ENCODE data around the gene LRRC7.

Gene LRRC7

DNA sequence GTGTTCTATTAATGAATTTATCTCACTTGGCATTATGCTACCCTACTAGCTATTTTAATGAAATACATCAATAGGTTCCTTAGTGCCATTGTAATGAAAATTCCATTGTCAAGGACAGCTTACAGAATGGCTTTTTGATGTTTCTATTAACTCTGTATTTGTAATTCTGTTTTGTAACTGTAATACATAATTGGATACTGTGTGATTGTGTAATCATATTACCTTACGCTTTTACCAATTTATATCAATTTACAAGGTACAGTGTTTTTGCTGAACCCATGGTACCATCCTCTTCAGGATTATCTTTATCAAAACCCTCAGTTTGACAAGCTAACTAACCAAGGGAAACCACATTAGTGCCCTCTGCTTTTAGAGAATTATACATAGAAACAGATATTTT lies 277.9 kb downstream of the LRRC7 start:
- no peaks in the 10 kb centered on the region for H3K36me3 ChIP-seq (ENCODE audit: insufficient read depth, low read length)
- H3K4me3 ChIP-seq (ENCODE audit: low read depth, low read length, poor library complexity, severe bottlenecking): no peak overlapping the region
- no peak overlapping the region for H2AFZ ChIP-seq (ENCODE audit: low read length)
- no peaks in the 10 kb centered on the region for H3K4me1 ChIP-seq (ENCODE audit: insufficient read depth, low read length, severe bottlenecking)
- no peaks in the 10 kb centered on the region for H3F3A ChIP-seq (ENCODE audit: insufficient read depth, low read length)
- H3K9me2 ChIP-seq (ENCODE audit: low read depth, low read length): no peaks in the 10 kb centered on the region
- no peaks in the 10 kb centered on the region for H3K79me2 ChIP-seq (ENCODE audit: insufficient read depth, low read length)
- no peaks in the 10 kb centered on the region for H4K20me1 ChIP-seq (ENCODE audit: insufficient read depth, low read length)
- TF ChIP-seq, protein P1, sequence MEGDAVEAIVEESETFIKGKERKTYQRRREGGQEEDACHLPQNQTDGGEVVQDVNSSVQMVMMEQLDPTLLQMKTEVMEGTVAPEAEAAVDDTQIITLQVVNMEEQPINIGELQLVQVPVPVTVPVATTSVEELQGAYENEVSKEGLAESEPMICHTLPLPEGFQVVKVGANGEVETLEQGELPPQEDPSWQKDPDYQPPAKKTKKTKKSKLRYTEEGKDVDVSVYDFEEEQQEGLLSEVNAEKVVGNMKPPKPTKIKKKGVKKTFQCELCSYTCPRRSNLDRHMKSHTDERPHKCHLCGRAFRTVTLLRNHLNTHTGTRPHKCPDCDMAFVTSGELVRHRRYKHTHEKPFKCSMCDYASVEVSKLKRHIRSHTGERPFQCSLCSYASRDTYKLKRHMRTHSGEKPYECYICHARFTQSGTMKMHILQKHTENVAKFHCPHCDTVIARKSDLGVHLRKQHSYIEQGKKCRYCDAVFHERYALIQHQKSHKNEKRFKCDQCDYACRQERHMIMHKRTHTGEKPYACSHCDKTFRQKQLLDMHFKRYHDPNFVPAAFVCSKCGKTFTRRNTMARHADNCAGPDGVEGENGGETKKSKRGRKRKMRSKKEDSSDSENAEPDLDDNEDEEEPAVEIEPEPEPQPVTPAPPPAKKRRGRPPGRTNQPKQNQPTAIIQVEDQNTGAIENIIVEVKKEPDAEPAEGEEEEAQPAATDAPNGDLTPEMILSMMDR (IDR thresholded peaks at IDR 0.05; ENCODE audit: low read length): no peak
- TF ChIP-seq EZH2 (IDR thresholded peaks at IDR 0.05; ENCODE audit: borderline replicate concordance, low read length): no peak
- no peak overlapping the region for H3K27ac ChIP-seq (ENCODE audit: low read depth, low read length, poor library complexity, severe bottlenecking)
- H3K9me3 ChIP-seq (ENCODE audit: low read length): no peaks in the 10 kb centered on the region
- H3K9ac ChIP-seq (ENCODE audit: low read length): no peak overlapping the region
- no peaks in the 10 kb centered on the region for H3K27me3 ChIP-seq (ENCODE audit: insufficient read depth, low read length)
- no peak overlapping the region for H3K4me2 ChIP-seq (ENCODE audit: low read length)

DNA sequence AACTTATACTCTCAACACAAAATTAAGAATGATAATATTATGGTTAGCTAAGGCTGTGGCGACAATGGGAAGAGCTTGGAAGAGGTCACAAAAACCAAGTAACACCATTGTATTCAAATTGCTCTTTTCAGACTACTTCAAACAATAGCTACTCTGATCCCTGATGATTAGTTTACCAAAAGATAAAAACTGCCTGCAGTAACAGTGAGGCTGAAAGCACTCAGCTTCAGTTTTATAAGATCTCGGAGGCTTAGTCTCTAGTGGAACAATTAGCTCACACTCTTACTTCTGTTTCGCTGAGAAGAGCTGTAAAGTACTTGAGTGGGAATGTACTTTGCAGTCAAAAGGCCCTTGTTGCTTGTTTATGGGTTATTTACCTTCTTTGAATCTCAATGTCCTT lies 278.5 kb downstream of the LRRC7 start:
- Histone ChIP-seq H3K4me3 (ENCODE audit: low read depth, low read length, poor library complexity, severe bottlenecking) (no peak overlapping the region), H3K9me2 (ENCODE audit: low read depth, low read length) (no peaks in the 10 kb centered on the region), H3K27ac (ENCODE audit: low read depth, low read length, poor library complexity, severe bottlenecking) (no peak overlapping the region), H3K4me1 (ENCODE audit: insufficient read depth, low read length, severe bottlenecking) (no peaks in the 10 kb centered on the region), H3K36me3 (ENCODE audit: insufficient read depth, low read length) (no peaks in the 10 kb centered on the region), H4K20me1 (ENCODE audit: insufficient read depth, low read length) (no peaks in the 10 kb centered on the region), H3K79me2 (ENCODE audit: insufficient read depth, low read length) (no peaks in the 10 kb centered on the region), H2AFZ (ENCODE audit: low read length) (no peak overlapping the region), H3F3A (ENCODE audit: insufficient read depth, low read length) (no peaks in the 10 kb centered on the region), H3K27me3 (ENCODE audit: insufficient read depth, low read length) (no peaks in the 10 kb centered on the region), H3K9ac (ENCODE audit: low read length) (no peak overlapping the region), H3K4me2 (ENCODE audit: low read length) (no peak overlapping the region), H3K9me3 (ENCODE audit: low read length) (no peaks in the 10 kb centered on the region)
- TF ChIP-seq, protein P1 (IDR thresholded peaks at IDR 0.05; ENCODE audit: low read length): no peak
- TF ChIP-seq EZH2 (IDR thresholded peaks at IDR 0.05; ENCODE audit: borderline replicate concordance, low read length): no peak

DNA sequence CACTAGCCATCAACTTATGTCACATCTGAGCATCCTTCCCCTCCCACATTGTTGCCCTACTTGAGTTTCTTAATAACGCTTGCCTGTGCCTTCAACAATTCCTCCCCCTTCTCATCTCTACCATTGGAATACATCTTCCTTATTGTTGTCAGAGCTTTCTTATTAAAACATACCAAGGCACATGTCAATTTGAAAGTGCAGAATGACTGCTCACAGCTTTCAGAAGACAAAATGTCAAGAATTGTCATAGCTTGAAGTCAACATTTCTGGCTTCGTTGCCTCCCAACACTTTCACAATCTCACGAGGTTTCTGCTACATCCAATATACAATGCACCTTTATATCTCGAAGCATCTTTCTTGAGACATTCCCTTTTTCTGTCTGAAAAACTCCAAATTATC lies 279.9 kb downstream of the LRRC7 start:
- no peaks in the 10 kb centered on the region for H3K79me2 ChIP-seq (ENCODE audit: insufficient read depth, low read length)
- no peak for TF ChIP-seq EZH2 (IDR thresholded peaks at IDR 0.05; ENCODE audit: borderline replicate concordance, low read length)
- TF ChIP-seq, protein P1 (IDR thresholded peaks at IDR 0.05; ENCODE audit: low read length): no peak

More for the DNA sequence above, 279.9 kb downstream of the LRRC7 start:
- no peaks in the 10 kb centered on the region for H3K9me3 ChIP-seq (ENCODE audit: low read length)
- H3K27ac ChIP-seq (ENCODE audit: low read depth, low read length, poor library complexity, severe bottlenecking): no peak overlapping the region
- H3K27me3 ChIP-seq (ENCODE audit: insufficient read depth, low read length): no peaks in the 10 kb centered on the region
- no peaks in the 10 kb centered on the region for H3K4me1 ChIP-seq (ENCODE audit: insufficient read depth, low read length, severe bottlenecking)
- H3K4me2 ChIP-seq (ENCODE audit: low read length): no peak overlapping the region
- no peaks in the 10 kb centered on the region for H3K9me2 ChIP-seq (ENCODE audit: low read depth, low read length)
- no peaks in the 10 kb centered on the region for H4K20me1 ChIP-seq (ENCODE audit: insufficient read depth, low read length)
- no peak overlapping the region for H3K9ac ChIP-seq (ENCODE audit: low read length)
- no peak overlapping the region for H2AFZ ChIP-seq (ENCODE audit: low read length)
- no peaks in the 10 kb centered on the region for H3K36me3 ChIP-seq (ENCODE audit: insufficient read depth, low read length)
- no peak overlapping the region for H3K4me3 ChIP-seq (ENCODE audit: low read depth, low read length, poor library complexity, severe bottlenecking)
- no peaks in the 10 kb centered on the region for H3F3A ChIP-seq (ENCODE audit: insufficient read depth, low read length)
